ENCODE results near the gene DNASE1L3. TPM values are rescaled to one million over a fixed set of nuclear protein-coding genes. Genes with fewer than 3 reads are reported as not detected.

DNASE1L3 gene
- total and polyA plus RNA-seq, 2 of the 13 experiments (the other 11 are each of a cell fraction or from before 2014, with no cell fraction given) = 0.86 to 1.7 TPM

- TF ChIP-seq ZNF512 (CRISPR knock-in tag; IDR thresholded peaks at IDR 0.05) (no peak), TMF1 (CRISPR knock-in tag; IDR thresholded peaks at IDR 0.05; ENCODE audit: low read depth) (no peak), SMAD1 (CRISPR knock-in tag; IDR thresholded peaks at IDR 0.05; ENCODE audit: borderline replicate concordance, low read depth) (no peak), TFDP1 (CRISPR knock-in tag; IDR thresholded peaks at IDR 0.05; ENCODE audit: borderline replicate concordance) (no peak), NR3C1 (CRISPR knock-in tag; IDR thresholded peaks at IDR 0.05) (no peak)
- TF ChIP-seq, protein P1, sequence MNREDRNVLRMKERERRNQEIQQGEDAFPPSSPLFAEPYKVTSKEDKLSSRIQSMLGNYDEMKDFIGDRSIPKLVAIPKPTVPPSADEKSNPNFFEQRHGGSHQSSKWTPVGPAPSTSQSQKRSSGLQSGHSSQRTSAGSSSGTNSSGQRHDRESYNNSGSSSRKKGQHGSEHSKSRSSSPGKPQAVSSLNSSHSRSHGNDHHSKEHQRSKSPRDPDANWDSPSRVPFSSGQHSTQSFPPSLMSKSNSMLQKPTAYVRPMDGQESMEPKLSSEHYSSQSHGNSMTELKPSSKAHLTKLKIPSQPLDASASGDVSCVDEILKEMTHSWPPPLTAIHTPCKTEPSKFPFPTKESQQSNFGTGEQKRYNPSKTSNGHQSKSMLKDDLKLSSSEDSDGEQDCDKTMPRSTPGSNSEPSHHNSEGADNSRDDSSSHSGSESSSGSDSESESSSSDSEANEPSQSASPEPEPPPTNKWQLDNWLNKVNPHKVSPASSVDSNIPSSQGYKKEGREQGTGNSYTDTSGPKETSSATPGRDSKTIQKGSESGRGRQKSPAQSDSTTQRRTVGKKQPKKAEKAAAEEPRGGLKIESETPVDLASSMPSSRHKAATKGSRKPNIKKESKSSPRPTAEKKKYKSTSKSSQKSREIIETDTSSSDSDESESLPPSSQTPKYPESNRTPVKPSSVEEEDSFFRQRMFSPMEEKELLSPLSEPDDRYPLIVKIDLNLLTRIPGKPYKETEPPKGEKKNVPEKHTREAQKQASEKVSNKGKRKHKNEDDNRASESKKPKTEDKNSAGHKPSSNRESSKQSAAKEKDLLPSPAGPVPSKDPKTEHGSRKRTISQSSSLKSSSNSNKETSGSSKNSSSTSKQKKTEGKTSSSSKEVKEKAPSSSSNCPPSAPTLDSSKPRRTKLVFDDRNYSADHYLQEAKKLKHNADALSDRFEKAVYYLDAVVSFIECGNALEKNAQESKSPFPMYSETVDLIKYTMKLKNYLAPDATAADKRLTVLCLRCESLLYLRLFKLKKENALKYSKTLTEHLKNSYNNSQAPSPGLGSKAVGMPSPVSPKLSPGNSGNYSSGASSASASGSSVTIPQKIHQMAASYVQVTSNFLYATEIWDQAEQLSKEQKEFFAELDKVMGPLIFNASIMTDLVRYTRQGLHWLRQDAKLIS (CRISPR knock-in tag; IDR thresholded peaks at IDR 0.05) = no peak
These were observed 38.8 kb upstream of the DNASE1L3 start (continued) for GRCh38 chr3:58249358-58250092.
